SK-N-SH (cell line): ENCODE results near the gene METTL23.

Experiments
- CTCF ChIP-seq: fragments of 200-600 bp; sonication (generic); IDR thresholded peaks from 2 replicates; pipeline ENCODE4 v1.6.1; 2017; ENCODE audit warnings: antibody characterized with exemption, mild to moderate bottlenecking, moderate library complexity
- MAX ChIP-seq: IDR thresholded peaks from 2 replicates; pipeline ENCODE4 v1.4.0; 2012; ENCODE audit warnings: low read depth

GRCh38 chr17:76727745-76728456, 1.3 kb downstream of the METTL23 start:
- TF ChIP-seq MAX (no peak), CTCF (no peak)
